DMS 273 (cell line): ENCODE data around the gene DVL2.
"Not testable (repeated sequence)": the region's sequence is repeated elsewhere in the genome, so short reads cannot be mapped to it uniquely, and the experiment has no call there.

Source experiments
- DNase-seq: peaks from one replicate; lab custom pipeline; 2025; ENCODE audit not compliant: unreplicated experiment; lab: John Stamatoyannopoulos, UW

The DVL2 gene

GRCh38 chr17:7204336-7204735, 30.0 kb downstream of the DVL2 start:
- DNase-seq, result peak; percentile 92

DNA sequence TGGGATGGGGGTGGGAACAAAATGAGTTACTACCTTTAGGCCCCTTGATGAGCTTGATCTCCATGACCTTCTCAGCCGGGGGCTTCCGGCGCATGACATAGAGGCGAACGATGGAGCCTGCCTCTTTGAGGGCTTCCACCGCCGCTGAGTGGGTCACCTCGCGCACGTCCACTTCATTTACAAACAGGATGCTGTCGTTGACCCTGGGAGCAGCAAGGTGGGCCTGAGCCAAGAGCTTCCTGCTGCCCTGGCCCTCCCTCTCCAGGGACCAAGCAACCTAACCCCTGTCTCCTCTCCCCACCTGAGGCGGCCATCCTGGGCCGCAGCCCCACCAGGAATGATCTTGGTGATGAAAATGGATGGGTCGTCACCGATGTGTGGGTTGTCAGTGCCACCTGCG, 30.9 kb downstream of the DVL2 start:
- no peak for DNase-seq

DNA sequence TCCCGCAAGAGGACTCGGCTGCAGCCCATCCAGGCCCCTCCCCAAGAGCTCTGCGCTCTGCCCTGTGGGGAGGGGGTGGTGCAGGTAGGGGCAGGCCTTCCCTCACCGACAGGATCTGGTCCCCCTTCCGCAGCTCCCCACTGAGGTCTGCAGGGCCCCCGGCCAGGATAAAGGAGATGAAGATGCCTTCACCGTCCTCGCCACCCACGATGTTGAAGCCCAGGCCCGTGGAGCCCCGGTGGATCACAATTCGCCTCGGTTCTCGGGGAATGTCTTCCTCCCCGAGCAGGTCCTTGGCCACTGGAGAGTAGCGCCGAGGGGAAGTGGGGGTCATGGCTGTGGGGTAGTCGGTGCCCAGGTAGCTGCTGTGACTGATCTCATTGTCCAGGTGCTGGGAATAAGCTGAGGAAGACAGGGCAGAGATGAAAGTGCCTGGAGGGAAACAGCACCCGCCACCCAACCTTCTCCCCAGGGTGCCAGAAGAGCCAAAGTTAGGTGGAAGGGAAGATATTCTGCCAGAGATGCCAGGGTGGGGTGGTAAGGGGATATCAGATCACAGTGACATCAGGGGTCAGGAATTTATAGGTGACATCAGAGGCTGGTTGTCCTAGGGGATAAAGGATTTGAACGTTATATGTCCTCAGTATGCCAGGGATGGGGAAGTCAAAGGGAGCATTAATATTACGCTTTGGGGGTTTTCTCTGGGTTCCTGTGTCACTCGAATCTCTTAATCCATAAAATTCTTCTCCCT, 37.5 kb downstream of the DVL2 start:
- DNase-seq, result no peak

DNA sequence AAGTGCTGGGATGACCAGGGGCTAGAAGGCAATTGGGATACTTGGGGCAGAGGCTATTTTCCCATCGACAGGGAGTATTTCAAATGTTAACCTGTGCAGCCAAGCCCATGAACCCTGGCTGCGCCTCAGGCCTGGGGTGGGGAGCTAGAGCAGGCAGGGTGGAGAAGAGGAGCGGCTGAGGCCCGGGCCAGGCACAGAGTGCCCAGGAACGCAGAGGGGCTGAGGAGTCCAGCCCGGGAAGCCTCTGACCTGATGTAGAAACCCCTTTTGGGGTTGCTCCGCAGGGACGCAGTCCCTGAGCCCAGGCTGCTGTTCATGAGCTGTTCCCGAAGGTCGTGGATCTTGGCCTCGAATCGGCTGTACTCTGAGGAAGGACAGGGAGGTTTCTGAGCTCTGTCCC, 38.3 kb downstream of the DVL2 start:
- no peak for DNase-seq

GRCh38 chr17:7192271-7192937, 41.9 kb downstream of the DVL2 start:
- DNase-seq, result peak; percentile 89

DNA sequence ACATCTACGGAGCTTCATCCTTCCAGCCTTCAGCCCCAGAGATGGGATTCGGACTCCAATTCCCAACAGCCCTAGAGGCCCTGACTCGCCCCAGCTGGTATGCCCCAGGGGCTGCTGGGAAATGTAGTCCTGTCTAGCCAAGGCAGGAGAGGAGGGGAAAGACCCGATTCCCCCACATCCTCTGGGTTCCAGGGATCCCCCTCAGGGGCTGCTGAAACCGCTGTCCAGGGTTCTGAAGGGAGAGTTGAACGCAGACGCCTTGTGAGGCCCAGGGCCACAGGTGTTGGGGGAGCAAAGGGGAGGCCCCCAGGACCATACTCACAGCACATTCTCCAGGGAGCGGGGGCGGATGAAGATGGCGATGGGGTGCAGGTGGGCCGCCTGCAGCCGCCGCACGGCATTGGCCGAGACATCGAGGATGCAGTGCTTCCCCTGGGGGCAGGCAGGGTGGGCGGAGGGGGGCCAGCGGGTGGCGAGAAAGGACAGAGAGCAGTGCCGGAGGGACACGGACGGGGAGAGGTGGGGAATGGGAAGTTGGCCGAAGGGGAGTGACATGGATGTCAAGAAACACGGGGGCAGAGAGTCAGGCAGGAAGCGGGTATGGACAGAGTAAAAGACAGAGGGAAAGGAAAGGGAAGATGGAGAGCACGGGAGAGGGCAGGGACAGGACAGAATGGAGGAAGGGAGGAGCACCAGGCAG, 42.6 kb downstream of the DVL2 start:
- DNase-seq, result peak; percentile 80

GRCh38 chr17:7191069-7191468, 43.2 kb downstream of the DVL2 start:
- DNase-seq, result no peak

DNA sequence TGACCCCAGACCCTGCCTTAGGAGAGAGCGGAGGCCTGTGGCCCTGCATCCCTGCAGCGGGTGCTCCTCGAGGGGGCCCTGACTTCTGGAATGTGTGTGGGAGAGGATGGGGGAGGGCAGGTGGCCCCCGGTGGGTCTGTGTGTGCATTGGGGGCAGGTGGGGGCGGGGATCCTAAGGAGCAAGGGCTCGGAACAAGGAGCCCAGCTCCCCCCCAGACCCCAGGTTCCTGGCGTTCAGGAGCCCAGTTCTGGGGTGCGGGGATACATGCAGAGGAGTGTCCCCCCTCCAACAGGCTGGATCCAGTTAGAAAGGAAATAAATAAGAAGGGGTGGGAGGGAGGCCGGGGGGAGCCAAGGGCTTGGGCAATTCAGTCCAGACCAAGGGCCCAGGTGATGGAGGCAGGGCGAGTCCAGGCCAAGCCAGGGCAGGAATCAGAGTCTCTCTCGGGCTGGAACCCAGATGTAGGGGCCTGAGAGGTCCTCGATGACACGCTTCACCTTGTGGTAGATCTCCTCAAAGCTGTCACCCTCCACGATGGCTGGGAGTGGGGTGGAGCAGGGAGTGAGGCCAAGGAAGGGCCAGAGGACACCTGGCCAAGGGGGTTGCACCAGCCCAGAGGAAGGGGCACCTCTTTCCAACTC, 43.9 kb downstream of the DVL2 start:
- no peak for DNase-seq

DNA sequence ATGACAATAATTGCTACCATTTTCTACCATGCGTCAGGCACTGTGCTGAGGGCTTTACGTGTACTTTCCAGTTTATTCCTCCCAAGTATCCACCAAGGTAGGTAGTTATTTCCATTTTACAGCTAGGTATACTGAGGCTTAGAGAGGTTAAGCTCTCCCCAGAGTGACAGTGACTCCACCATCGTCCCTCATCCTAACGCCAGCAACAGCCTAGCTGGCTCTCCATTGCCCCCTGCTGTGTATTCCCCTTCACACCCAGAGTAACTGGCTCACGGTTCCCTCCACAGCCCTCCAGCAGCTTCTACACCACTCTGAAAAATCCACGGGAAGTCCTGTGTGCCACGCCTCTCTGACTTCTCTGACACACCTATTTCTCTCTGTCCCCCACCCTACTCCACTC, 48.1 kb downstream of the DVL2 start:
- DNase-seq, result peak; percentile 30

DNA sequence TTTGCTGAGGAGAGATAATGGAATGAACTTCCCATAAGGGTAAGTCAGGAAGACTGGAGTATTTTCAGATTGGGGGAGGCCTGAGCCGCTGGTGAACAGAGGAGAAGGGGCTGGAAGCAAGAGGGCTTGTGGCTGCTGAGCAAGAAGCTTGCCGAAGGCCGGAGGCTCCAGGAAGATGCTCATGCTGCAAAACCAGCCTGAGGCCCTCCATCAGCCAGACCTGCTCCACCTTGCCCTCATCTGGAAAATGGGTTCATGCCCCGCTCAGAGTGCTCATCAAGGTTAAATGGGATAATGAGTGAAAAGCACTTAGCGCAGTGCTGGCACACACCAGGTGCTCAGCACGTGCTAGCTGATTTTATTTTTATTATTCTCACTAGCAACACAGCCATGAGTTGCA, 49.7 kb downstream of the DVL2 start:
- DNase-seq, result no peak

DNA sequence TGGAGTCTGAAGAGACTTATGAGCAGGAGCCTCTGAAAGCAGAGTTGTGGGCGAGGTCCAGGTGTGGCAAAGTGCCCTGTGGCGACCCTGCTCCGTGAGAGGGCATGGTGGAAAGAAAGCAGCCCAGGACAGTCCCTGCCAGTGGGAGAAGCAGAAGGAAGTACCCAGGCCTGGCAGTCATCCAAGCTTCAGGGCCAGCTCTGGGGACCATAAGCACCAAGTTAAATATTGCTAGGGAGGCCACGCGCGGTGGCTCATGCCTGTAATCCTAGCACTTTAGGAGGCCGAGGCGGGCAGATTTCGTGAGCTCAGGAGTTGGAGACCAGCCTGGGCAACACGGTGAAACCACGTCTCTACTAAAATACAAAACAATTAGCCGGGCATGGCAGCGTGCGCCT, 50.2 kb downstream of the DVL2 start:
- peak; percentile 39 for DNase-seq

DNA sequence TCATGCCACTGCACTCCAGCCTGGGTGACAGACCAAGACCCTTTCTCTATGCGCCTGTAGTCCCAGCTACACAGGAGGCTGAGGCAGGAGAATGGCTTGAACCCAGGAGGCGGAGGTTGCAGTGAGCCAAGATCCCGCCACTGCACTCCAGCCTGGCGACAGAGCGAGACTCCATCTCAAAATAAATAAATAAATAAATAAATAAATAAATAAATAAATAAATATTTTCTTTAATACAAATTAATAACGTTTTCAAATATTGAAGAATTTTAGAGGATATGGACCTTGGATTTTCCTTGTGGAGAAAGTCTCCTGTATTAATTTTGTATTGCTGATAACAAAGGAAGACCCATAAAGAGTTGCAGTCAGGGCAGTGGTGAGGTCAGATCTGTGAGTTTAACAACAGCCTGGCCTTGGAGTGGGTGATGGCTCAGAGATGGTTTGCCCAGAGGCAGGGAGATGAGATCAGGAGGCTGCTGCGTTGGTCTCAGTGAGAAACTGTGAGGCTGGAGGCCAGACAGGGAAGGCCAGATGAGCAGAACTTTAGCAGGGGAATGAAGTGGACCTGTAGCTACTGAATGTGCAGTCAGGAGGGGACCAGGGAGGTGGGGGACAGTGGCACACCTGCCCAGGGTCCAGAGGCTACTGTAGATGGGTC, 50.8 kb downstream of the DVL2 start:
- peak; percentile 18 for DNase-seq

- DNase-seq, result not testable (repeated sequence)
Observed at GRCh38 chr17:7182101-7182500, 52.2 kb downstream of the DVL2 start.

DNA sequence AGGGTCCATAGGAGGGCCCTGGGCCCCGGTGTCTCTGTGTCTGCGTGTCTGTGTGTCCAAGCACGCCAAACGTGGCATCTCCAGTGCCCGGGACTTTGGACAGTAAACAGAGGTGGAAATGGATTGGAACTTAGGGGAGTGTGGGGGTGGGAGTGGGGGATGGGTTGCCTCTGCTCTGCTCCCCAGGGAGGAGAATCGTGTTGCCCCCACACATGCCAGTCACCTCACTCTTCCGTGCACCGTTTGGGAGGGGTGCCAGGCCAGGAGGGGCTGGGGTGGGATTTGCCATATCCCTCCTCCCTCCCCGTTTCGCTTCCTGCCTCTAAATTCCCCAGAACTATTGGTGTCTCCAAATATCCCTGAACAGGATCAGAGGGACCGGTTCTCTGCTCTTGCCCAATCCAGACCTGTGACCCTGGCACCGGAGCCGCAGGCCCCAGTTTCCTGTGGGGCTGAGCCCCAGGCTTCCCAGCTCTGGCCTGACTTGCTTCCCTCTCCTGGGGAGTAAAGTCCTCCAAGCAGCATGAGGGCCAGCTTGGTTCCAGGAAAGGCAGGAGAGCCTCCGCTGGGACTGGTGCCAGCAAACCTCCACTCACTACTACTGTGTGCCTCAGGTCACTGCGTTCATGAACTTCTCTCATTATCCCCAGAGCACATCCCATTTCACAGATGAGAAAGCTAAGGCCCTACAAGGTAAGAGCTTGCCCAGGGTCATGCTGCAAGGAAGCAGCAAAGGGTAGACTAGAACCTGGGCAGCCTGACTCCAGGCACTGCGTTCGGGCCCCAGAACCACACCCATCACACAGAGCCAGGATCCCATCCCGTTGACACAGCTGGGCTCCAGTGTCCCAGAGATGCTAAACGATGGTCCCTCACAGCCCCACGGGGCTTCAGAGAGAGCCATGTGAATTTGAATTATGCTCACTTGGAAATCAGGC, 54.7 kb downstream of the DVL2 start, which contains the start of gene ASGR1:
TSS of gene ASGR1 (minus strand) at position 54 of the 938 bp plus-strand sequence. CDS start 807 bp downstream, outside the sequence.
- DNase-seq, result peak; percentile 7

- DNase-seq, result no peak
Observed at GRCh38 chr17:7178973-7179316, 55.4 kb downstream of the DVL2 start.

DNA sequence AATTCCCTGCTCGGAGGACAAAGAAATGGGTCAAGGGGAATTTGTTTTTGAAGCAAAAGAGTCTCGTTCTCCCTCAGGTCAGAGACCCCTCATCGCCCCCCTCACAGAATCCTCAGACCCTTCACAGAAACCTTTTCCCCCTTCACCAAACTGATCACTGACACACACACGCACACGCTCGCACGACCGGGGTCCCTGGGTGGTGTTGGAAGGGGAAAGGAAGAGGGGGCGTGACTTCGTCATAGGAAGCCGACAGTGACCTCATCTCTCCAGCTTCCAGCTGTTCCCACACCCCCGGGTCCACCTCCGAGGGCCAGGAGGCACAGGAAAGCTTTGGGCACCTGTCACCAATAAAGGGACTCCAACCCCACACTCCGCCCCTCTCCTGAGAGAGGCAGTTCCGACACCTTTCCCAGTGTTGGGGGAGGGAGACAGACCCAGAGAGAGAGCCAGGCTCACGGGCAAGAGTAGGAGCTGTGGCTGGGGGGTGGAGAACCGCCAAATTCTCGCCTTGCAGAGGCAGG, 56.3 kb downstream of the DVL2 start:
- DNase-seq, result peak; percentile 33

DNA sequence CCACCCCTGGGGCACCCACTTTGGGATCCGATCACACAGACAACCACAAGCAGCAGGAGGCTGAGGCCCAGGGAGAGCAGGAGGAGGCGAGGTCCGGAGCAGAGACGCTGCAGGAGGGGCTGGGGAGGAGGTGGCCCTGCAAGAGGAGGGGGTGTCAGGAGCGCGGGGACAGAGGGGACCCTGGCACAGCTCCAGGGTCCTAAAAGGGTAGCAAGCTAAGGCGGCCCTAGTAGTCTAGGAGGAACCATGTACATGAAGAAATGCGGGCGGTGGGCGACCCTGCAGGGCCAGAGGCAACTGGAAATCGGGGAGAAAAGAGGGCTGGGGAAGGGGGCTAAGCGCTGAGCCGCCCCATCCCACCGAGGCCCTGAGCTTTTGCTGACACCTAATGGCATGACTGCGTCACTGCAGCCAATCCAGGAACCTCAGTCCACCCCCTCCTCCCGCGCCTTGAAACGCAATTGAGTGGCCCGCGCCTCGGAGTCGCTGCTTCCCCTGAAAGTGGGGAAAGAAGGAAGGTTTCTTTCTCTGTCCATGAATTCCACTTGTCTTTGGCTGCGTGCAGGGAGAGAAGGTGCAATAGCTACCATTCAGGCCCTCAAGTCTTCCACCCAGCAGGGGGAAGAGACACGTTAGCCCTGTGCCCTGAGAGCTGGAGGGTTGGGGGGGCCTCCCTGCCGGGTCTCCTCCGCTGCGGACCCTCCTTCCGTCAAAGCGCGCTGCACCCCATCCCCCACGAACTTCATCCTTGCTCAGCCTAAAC, 56.9 kb downstream of the DVL2 start:
- DNase-seq, result peak; percentile 83

- no peak for DNase-seq
Observed at GRCh38 chr17:7176841-7177190, 57.5 kb downstream of the DVL2 start.
